Nephron progenitor cell (in vitro differentiated cells): Measurements from ENCODE around the gene CHRM4.

ENCODE experiments used
- DNase-seq: peaks from one replicate; pipeline ENCODE4 v3.0.0; 2021
- H3K27ac Mint-ChIP-seq: 2 replicates; pipeline ENCODE4 v1.8.0; 2021; ENCODE audit warnings: mild to moderate bottlenecking, moderate library complexity, mixed read lengths
- H3K27me3 Mint-ChIP-seq: 2 replicates; pipeline ENCODE4 v1.8.0; 2021; ENCODE audit warnings: mild to moderate bottlenecking, low read depth, mixed read lengths; ENCODE audit not compliant: poor library complexity
- H3K36me3 Mint-ChIP-seq: 2 replicates; pipeline ENCODE4 v1.8.0; 2021; ENCODE audit warnings: low read depth, mixed read lengths
- H3K4me1 Mint-ChIP-seq: 2 replicates; pipeline ENCODE4 v1.8.0; 2021; ENCODE audit warnings: mixed read lengths
- H3K4me3 Mint-ChIP-seq: 2 replicates; pipeline ENCODE4 v1.8.0; 2021; ENCODE audit warnings: mild to moderate bottlenecking, moderate library complexity, mixed read lengths
- H3K9me3 Mint-ChIP-seq: 2 replicates; pipeline ENCODE4 v1.8.0; 2021; ENCODE audit warnings: mild to moderate bottlenecking, moderate library complexity, mixed read lengths
- TF ChIP-seq, protein P1 (sequence below): fragments of 200-600 bp; sonication (generic); IDR thresholded peaks from 2 replicates; pipeline ENCODE4 v1.5.0; 2021; ENCODE audit warnings: antibody characterized with exemption

The CHRM4 gene

GRCh38 chr11:46397526-46397925 lies 6.0 kb upstream of the CHRM4 start:
- Mint-ChIP-seq H3K4me1 (peaks cover 8% of the 10 kb centered on the region), H3K9me3 (no peaks in the 10 kb centered on the region), H3K27me3 (peaks cover 18% of the 10 kb centered on the region), H3K27ac (no peak overlapping the region), H3K36me3 (peaks cover 13% of the 10 kb centered on the region), H3K4me3 (no peak overlapping the region)
- DNase-seq: no peak
- TF ChIP-seq, protein P1, sequence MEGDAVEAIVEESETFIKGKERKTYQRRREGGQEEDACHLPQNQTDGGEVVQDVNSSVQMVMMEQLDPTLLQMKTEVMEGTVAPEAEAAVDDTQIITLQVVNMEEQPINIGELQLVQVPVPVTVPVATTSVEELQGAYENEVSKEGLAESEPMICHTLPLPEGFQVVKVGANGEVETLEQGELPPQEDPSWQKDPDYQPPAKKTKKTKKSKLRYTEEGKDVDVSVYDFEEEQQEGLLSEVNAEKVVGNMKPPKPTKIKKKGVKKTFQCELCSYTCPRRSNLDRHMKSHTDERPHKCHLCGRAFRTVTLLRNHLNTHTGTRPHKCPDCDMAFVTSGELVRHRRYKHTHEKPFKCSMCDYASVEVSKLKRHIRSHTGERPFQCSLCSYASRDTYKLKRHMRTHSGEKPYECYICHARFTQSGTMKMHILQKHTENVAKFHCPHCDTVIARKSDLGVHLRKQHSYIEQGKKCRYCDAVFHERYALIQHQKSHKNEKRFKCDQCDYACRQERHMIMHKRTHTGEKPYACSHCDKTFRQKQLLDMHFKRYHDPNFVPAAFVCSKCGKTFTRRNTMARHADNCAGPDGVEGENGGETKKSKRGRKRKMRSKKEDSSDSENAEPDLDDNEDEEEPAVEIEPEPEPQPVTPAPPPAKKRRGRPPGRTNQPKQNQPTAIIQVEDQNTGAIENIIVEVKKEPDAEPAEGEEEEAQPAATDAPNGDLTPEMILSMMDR: no peak

- H3K4me3 Mint-ChIP-seq: no peak overlapping the region
- H3K9me3 Mint-ChIP-seq: no peaks in the 10 kb centered on the region
- TF ChIP-seq, protein P1: no peak
- peaks cover 44% of the 10 kb centered on the region for H3K27me3 Mint-ChIP-seq
- no peak overlapping the region for H3K27ac Mint-ChIP-seq
- no peak for DNase-seq
- H3K36me3 Mint-ChIP-seq: peaks cover 11% of the 10 kb centered on the region
- H3K4me1 Mint-ChIP-seq: peaks cover 15% of the 10 kb centered on the region
Observed at GRCh38 chr11:46393759-46394158, 2.2 kb upstream of the CHRM4 start.

GRCh38 chr11:46393231-46393616 lies 1.6 kb upstream of the CHRM4 start:
- peak overlapping the region; percentile 82 for H3K4me3 Mint-ChIP-seq
- peaks cover 21% of the 10 kb centered on the region for H3K4me1 Mint-ChIP-seq
- TF ChIP-seq, protein P1: no peak
- no peak for DNase-seq
- H3K36me3 Mint-ChIP-seq: peaks cover 11% of the 10 kb centered on the region
- H3K9me3 Mint-ChIP-seq: no peaks in the 10 kb centered on the region
- peaks cover 50% of the 10 kb centered on the region for H3K27me3 Mint-ChIP-seq
- no peak overlapping the region for H3K27ac Mint-ChIP-seq

- Mint-ChIP-seq H3K4me3 (peak overlapping the region; percentile 82), H3K27ac (no peak overlapping the region), H3K36me3 (peaks cover 8% of the 10 kb centered on the region), H3K4me1 (peaks cover 27% of the 10 kb centered on the region), H3K9me3 (no peaks in the 10 kb centered on the region), H3K27me3 (peaks cover 56% of the 10 kb centered on the region)
- TF ChIP-seq, protein P1: no peak
- DNase-seq: peak; percentile 96
Observed at GRCh38 chr11:46392421-46393230, 1.1 kb upstream of the CHRM4 start.

- Mint-ChIP-seq H3K27ac (no peak overlapping the region), H3K4me3 (no peak overlapping the region), H3K27me3 (peaks cover 70% of the 10 kb centered on the region), H3K4me1 (peaks cover 40% of the 10 kb centered on the region), H3K36me3 (no peaks in the 10 kb centered on the region), H3K9me3 (no peaks in the 10 kb centered on the region)
- no peak for DNase-seq
- TF ChIP-seq, protein P1: no peak
Observed at GRCh38 chr11:46391186-46391577, 394 bp downstream of the CHRM4 start.
